HCEC 1CT (cell line): Measurements from ENCODE around the gene KRT3.
"Not testable (repeated sequence)": the region's sequence is repeated elsewhere in the genome, so short reads cannot be mapped to it uniquely, and the experiment has no call there.

Experiments
- DNase-seq: peaks from one replicate; pipeline ENCODE4 v3.0.0-alpha.2; 2017

KRT3 gene

GRCh38 chr12:52777566-52777965 is 18.4 kb downstream of the KRT3 start:
- DNase-seq = no peak

DNA sequence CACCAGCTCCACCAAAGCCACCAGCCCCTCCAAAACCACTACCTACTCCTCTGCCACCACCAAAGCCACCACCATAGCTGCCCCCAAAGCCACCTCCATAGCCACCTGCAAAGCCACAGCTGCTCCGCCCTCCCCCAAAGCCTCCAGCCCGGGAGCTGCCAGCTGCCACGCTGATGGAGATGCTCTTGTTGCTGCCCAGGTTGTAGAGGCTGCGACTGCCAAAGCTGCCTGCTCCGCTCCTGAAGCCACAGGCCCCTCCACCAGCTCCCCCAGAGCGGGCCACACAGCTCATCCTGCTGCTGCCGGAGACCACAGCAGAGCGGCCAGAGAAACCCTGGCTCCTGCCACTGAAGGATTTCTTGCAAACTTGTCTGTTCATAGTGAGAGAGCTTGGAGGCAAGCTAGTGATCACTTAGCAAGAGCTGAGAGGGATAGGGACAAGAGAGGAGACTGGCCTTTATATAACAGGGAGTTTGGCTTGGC is 19.0 kb downstream of the KRT3 start, which contains the start of gene KRT76:
Gene KRT76, minus strand, starts transcription at position 433 of the 483 bp plus-strand sequence. Its CDS starts 54 bp downstream, at position 379.
- no peak for DNase-seq

DNA sequence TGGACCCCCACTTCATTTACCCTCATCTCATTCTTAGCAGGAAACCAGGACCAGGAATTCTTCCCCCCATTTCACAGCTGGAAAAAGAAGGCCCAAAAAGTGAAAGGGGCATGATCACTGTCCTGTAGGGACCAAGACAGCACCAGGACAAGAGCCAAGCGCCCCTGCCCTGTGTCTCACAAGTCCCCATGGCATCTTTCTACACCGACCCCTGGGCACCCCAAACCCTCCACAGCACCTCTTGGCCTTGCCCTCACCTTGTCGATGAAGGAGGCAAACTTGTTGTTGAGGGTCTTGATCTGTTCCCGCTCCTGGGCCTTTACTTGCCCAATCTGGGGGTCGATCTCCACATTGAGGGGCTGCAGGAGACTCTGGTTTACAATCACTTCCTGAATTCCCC is 19.5 kb downstream of the KRT3 start:
- DNase-seq = no peak

GRCh38 chr12:52774629-52775250 is 21.2 kb downstream of the KRT3 start:
- no peak for DNase-seq

GRCh38 chr12:52772772-52773171 is 23.1 kb downstream of the KRT3 start:
- DNase-seq = no peak

DNA sequence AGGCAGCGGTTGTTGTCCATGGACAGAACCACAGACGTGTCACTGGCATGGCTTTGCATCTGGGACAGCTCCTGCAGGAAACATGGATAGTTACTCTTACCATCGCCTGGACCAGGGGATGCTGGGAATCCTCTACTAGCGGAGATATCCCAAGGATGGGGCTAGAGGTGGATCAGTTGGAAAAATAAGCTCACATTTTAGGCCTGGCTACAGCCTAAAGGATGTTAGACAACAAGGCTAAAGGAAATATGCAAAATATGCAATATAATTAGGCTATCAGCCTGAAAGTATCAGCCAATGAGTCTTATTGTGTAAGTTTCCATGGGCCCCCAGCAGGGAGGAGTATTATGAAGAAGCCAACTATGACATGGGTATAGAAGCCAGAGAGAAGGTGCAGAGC is 23.7 kb downstream of the KRT3 start:
- no peak for DNase-seq

GRCh38 chr12:52771505-52771904 is 24.4 kb downstream of the KRT3 start:
- no peak for DNase-seq

- no peak for DNase-seq
These were observed 24.8 kb downstream of the KRT3 start for GRCh38 chr12:52771088-52771487.

- no peak for DNase-seq
These were observed 26.0 kb downstream of the KRT3 start for GRCh38 chr12:52769946-52770345.

- no peak for DNase-seq
These were observed 26.6 kb downstream of the KRT3 start for GRCh38 chr12:52769354-52769753.

DNA sequence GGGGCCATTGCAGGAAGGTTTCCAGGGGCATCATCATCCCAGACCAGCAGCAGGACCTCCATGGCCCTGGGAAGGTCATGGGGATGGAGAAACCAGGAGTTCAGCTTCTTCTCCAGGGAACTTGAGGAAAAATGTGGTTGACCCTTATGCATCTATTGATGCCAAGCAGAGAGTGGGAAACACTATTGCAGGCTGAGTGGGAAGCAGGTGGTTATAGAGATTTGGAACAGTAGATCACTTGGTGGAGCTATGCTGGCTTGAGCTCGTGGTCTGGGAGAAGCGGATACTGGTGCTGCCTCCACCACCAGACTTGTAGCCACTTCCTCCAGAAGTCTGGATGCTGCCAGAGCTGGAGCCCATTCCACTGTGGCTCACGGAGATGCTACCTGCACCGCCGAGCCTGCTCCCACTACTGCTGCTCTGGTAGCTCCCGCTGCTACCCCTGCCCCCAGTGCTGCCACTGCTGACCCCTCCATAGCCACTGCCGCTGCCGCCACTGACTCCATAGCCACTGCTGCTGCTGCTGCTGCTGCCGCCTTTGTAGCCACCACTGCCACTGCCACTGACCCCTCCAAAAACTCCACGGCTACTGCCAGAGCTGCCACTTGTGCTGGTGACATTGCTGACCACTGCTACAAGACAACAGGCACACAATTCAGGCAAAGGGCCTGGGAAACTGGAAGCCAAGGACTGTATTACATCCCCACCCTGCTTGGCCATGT is 27.3 kb downstream of the KRT3 start:
- no peak for DNase-seq

- no peak for DNase-seq
These were observed 28.5 kb downstream of the KRT3 start for GRCh38 chr12:52767427-52767826.

DNA sequence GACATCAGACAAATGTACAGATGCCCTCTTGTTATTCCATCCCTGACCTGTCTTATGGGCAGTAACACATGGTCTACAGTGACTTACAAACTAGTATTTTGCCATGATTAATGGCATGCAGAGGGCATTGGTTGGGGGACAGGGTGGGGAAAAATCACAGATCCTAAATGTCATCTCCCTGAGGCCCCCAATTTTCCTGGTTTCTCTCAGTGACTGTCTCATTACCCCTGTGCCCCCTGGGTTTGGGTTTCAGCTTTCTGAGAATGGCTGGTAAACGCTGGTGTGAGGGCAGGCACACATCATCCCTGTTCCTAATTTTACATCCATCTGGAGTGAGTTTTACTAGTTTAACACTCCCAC is 28.9 kb downstream of the KRT3 start:
- no peak for DNase-seq

DNA sequence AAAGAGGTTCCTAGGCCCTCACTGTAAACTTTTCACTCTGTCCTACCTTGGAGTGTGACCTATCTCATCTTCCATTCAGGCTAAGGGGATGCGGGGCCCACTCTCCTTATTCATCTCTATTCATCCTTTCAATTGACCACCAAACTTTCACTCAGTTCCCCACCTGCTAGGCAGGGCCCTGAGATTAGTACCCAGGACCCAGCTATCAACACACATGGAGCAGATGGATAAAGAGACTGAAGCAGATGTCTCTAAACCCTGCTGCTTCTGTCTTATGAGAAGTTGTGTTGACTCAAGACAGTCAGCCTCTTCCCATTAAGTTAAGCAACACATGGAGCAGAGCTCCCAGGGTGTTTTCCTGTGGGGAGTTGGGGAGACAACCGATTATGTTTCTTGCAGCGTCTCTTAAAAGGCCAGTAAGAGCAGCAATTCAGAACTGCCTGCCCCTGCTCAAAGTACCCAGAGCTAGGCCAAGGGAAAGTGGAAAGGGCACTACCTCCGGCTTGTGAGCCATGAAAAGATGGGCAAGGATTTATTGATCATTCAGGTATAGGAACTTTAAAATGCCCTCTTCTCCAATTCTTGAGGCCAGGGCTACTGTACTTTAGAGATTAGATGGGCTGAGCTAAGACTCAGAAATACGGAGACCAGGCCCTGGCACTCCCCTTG is 29.4 kb downstream of the KRT3 start:
- no peak for DNase-seq

DNA sequence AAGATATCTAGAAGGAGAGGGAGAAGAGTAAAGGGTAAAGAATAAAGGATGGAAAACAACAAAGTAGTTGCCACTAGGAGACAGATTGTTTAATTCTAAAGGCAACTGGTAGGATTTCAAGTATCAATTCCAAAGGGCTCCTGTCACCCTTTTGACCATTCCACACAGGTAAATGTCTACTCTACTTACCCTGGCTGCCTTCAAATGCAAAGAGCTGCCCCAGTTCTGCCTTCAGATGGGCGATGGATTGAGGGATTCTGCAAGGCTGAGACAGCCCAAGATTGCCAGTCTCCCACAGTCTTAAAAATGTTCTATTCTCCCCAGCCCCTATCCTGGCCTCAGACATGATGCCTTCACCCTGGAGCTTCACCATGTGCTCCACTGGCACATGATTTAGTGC is 30.2 kb downstream of the KRT3 start:
- no peak for DNase-seq

DNA sequence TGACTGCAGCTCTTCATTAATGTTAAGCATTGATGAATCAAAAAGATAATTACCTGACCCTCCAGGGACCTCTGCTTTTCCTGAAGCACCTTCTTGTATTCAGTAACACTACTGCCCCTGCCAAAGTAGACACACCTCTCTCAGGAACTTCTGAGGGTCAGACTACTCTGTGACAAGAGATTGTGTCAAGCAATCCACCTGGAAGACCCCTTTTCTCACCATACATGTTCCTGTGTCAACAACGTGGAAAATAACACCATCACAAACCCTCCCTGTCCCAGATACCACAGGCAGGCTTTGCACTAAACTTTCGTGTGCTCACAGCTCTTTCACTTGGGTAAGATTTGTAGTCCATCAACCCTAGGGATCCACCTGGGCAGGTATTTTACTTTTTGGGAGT is 31.9 kb downstream of the KRT3 start:
- DNase-seq = no peak

DNA sequence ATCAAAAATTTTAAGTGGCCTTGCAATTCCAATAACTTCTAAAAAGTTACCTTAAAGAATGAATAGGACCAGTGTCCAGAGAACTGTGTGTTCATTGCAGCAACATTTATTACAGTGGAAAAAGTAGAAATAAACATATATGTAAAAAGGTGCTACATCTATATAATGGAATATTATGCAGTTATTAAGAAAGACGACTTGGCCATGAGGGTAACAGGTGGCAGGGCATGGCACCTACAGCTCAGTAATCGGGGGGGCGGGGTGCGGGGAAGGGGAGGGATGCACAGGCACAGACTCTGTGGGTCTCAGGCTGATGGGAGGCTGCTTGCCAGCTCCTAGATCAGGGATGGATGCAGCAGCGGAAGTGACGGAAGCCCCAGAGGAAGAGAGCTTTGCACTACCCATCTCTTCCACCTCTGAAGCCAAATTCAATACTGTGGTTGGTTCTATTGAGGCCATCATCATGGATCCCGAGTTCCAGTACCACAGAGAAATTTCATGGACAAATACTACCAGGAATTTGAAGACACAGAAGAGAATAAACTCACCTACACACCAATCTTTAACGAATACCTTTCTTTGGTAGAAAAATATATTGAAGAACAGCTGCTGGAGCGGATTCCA is 32.8 kb downstream of the KRT3 start:
- DNase-seq = no peak

- DNase-seq = no peak
These were observed 34.1 kb downstream of the KRT3 start for GRCh38 chr12:52761802-52762201.

DNA sequence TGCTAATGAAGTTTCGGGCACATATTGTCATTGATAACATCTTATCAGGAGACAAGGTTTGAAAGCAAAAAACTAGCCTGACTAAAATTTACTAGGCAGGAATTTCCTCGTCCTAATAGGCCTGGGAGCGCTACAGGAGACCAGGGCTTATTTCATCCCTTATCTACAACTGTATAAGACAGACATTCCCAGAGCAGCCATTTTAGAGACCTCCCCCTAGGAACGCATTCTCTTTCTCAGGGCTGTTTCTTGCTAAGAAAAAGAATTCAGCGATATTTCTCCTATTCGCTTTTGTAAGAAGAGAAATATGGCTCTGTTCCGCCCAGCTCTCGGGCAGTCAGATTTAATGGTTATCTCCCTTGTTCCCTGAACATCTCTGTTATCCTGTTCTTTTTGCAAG is 34.7 kb downstream of the KRT3 start:
- not testable (repeated sequence) for DNase-seq

DNA sequence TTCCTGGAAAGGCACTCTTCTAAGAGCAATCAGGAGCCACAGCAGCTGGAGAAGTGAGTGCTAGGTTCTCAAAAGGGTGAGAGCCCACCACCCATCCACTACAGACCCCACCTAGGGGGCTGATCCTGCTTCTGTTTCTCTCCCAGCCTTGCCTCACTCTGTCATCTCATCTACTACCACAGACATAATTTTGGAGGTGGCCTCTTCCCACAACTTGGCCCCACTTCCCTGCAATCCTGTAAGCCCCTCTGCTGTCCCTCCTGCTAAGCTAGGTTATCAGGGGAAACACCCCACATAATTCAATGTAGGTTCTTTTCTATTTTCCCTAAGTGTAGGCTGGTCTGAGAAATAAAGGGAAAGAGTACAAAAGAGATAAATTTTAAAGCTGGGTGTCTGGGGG is 35.3 kb downstream of the KRT3 start:
- DNase-seq = no peak

DNA sequence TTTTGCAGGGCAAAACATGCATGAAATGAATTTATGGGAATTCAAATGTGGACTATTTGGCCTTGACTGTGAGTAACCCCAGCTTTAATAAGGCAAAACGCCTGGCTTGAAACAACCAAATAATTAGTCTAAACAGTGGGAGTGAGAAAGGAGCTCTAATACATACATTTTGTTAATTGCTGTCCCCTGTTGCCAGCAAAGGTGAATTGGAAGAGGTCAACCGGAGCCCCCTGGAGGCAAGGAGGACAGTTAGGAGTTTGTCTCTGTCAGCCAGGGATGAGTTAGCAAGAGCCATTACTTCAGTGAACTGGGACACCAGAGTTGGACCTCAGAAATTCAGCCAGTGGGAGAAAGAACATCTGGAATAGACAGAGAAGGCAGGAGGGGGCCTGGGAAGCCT is 36.2 kb downstream of the KRT3 start:
- no peak for DNase-seq

DNA sequence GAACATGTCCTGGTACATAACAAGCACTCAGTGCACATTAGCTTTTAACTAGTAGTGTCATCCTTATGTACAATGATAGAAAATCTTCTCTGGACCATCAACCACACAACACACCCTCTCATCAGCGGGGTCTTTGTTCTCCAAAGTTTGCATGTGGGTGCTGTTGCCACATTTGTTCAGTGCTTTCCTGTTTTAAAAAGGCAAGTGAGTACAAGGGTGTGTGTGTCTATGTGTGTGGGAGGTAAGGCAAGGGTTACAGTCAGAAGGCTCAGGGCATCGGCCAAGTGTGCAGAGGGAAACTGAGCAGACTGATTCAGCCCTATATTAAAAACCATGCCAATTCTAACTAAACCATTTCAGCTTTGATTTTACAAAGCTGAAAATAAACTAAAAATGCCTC is 36.7 kb downstream of the KRT3 start:
- DNase-seq = no peak

DNA sequence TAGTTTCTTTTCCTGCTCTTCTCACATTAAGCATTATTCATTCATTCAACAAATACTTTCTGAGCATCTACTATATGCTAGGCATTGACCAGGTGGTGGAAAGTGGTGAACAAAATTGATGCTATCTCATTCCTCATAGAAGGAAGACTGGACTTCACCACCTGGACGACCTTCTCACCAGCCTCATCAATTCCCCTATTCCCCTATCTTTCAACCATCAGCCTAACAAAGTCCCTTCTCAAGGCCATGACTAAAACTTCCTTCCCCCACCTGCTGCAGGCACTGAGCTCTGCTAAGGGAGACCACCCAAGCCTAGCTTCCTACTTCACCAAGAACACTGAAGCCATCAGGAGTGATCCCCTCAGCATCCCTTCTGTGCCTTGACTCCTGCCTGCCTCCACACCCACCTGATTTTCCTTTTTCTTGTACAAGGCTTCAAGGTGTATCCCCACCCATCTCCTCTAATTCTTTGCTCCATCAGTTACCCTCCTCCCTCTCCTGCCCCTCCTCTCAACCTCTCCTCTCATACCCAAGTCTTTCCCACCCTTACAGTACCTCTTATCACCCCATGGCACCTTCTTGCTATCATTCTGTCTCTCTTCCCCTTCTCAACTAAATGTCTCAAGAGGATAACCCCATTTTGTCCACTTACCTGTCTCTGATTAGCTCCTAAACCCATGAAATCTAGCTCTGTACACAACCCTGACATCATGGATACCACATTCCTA is 38.3 kb downstream of the KRT3 start:
- DNase-seq = no peak
